Thoracic aorta (tissue), 2 donors: ENCODE measurements around the gene ABCB6. TPM values are rescaled to one million over a fixed set of nuclear protein-coding genes. Genes with fewer than 3 reads are reported as not detected.

Experiments used
- ATAC-seq: fragments of 150-250 bp; one replicate; pipeline ENCODE4 v1.8.0; 2017; ENCODE audit warnings: low read depth; ENCODE audit not compliant: insufficient number of reproducible peaks, low FRiP score
- DNase-seq: peaks from one replicate; pipeline ENCODE4 v3.0.0-alpha.2; 2020; ENCODE audit warnings: low spot score
- H3K27ac ChIP-seq, 2 donors: fragments of 200-600 bp; sonication (generic); 1 replicate in 1 of 2; 2 replicates in 1 of 2; pipeline ENCODE4 v1.5.1; 2016; ENCODE audit warnings: mild to moderate bottlenecking in 2 of 2, moderate library complexity in 2 of 2
- H3K27me3 ChIP-seq: fragments of 200-600 bp; sonication (generic); replicated peaks from 2 replicates; pipeline ENCODE4 v1.6.0; 2016; ENCODE audit warnings: mild to moderate bottlenecking; ENCODE audit not compliant: insufficient read depth
- H3K36me3 ChIP-seq: fragments of 200-600 bp; sonication (generic); one replicate; pipeline ENCODE4 v1.5.1; 2016
- H3K4me1 ChIP-seq, 2 donors: fragments of 200-600 bp; sonication (generic); 1 replicate in 1 of 2; 2 replicates in 1 of 2; pipeline versions ENCODE4 v1.5.1 to v1.6.0; 2016; ENCODE audit warnings: low read depth in 2 of 2, mild to moderate bottlenecking in 1 of 2; ENCODE audit not compliant: control insufficient read depth in 1 of 2
- H3K4me3 ChIP-seq: fragments of 200-600 bp; sonication (generic); 2 replicates; pipeline ENCODE4 v1.5.1; 2016; ENCODE audit warnings: mild to moderate bottlenecking
- H3K9me3 ChIP-seq: fragments of 200-600 bp; sonication (generic); 2 replicates; pipeline ENCODE4 v1.5.1; 2016
- CTCF ChIP-seq: fragments of 200-600 bp; sonication (generic); IDR thresholded peaks from one replicate; pipeline ENCODE4 v1.5.1; 2019; ENCODE audit warnings: antibody characterized with exemption
- total RNA-seq, 2 donors: library from RNA; depleted of rRNA; stranded (reverse); fragments of >200 nt; gene quantifications; one replicate each; pipeline versions ENCODE4 v1.1.0 to v1.2.3, GENCODE V29; 2016

ABCB6 gene
- total RNA-seq, 2 donors from 2014 or later, result 12.7 to 26.0 TPM

- H3K9me3 ChIP-seq, result no peaks in the 10 kb centered on the region
- DNase-seq (no peak), ATAC-seq (no peak)
- H3K36me3 ChIP-seq, result peaks cover 23% of the 10 kb centered on the region
- H3K27me3 ChIP-seq, result no peaks in the 10 kb centered on the region
- peaks cover 16 to 34% of the 10 kb centered on the region in 2 donors for H3K4me1 ChIP-seq
- H3K4me3 ChIP-seq, result no peak overlapping the region
- H3K27ac ChIP-seq, result no peak overlapping the region
- no peak for TF ChIP-seq CTCF
Measured at GRCh38 chr2:219214786-219215185, 4.0 kb downstream of the ABCB6 start.

GRCh38 chr2:219214141-219214540 is 4.6 kb downstream of the ABCB6 start:
- Histone ChIP-seq H3K36me3 (peaks cover 25% of the 10 kb centered on the region), H3K4me1 (peaks cover 10 to 28% of the 10 kb centered on the region in 2 donors), H3K27ac (no peak overlapping the region), H3K27me3 (no peaks in the 10 kb centered on the region), H3K4me3 (no peak overlapping the region), H3K9me3 (no peaks in the 10 kb centered on the region)
- ATAC-seq (no peak), DNase-seq (no peak)
- TF ChIP-seq CTCF, result no peak

- no peaks in the 10 kb centered on the region for H3K9me3 ChIP-seq
- DNase-seq (no peak), ATAC-seq (no peak)
- H3K4me1 ChIP-seq, result peaks cover 8 to 31% of the 10 kb centered on the region in 2 donors
- H3K27ac ChIP-seq, result no peak overlapping the region
- no peaks in the 10 kb centered on the region for H3K27me3 ChIP-seq
- H3K36me3 ChIP-seq, result peaks cover 25% of the 10 kb centered on the region
- H3K4me3 ChIP-seq, result no peak overlapping the region
- TF ChIP-seq CTCF, result no peak
Measured at GRCh38 chr2:219213486-219214071, 5.2 kb downstream of the ABCB6 start.

- H3K36me3 ChIP-seq, result peaks cover 25% of the 10 kb centered on the region
- H3K27ac ChIP-seq, result no peak overlapping the region
- H3K4me3 ChIP-seq, result no peak overlapping the region
- no peak for DNase-seq
- TF ChIP-seq CTCF, result no peak
- no peak for ATAC-seq
- H3K4me1 ChIP-seq, result peaks cover 11 to 31% of the 10 kb centered on the region in 2 donors
- no peaks in the 10 kb centered on the region for H3K9me3 ChIP-seq
- H3K27me3 ChIP-seq, result no peaks in the 10 kb centered on the region
Measured at GRCh38 chr2:219213026-219213415, 5.7 kb downstream of the ABCB6 start.

- Histone ChIP-seq H3K36me3 (peaks cover 25% of the 10 kb centered on the region), H3K4me1 (peaks cover 13 to 22% of the 10 kb centered on the region in 2 donors), H3K27ac (no peak overlapping the region), H3K4me3 (no peak overlapping the region), H3K9me3 (no peaks in the 10 kb centered on the region), H3K27me3 (no peaks in the 10 kb centered on the region)
- no peak for DNase-seq
- no peak for TF ChIP-seq CTCF
- no peak for ATAC-seq
Measured at GRCh38 chr2:219210886-219211362, 7.8 kb downstream of the ABCB6 start.
